ENCODE data around the gene IGFBP4.

The IGFBP4 gene

DNA sequence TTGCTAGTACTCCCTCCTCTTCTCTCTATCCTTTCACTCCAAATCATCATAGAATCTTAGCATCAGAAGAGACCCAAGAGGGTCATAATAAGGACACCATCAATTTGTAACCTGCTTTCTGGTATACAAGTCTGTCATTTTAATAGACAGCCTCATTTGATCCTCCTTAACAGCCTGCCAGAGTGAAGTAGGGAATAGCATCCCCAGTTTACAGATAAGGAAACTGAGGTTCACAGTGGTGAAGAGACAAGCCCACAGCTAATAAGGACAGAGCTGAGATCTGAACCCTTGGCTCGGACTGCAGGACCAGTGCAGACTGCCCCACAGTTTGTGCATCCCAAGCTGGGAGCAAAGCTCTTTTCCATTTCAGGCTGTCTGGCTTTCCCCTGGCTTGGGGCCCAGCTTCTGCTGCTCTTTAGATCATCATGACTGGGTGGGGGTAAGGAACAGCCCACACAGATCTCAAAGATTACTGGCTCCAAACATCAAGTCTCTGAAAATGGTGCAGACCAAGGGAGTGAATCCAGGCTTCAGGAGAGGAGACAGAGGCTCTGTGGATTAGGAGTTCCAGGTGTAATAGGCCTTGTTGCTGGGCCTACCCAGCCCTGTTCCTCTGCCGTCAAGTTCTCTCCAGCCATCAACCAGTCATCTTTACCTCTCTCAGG is 10.3 kb upstream of the IGFBP4 start:
- DNase-seq (ENCODE audit: low read depth) = no peak

DNA sequence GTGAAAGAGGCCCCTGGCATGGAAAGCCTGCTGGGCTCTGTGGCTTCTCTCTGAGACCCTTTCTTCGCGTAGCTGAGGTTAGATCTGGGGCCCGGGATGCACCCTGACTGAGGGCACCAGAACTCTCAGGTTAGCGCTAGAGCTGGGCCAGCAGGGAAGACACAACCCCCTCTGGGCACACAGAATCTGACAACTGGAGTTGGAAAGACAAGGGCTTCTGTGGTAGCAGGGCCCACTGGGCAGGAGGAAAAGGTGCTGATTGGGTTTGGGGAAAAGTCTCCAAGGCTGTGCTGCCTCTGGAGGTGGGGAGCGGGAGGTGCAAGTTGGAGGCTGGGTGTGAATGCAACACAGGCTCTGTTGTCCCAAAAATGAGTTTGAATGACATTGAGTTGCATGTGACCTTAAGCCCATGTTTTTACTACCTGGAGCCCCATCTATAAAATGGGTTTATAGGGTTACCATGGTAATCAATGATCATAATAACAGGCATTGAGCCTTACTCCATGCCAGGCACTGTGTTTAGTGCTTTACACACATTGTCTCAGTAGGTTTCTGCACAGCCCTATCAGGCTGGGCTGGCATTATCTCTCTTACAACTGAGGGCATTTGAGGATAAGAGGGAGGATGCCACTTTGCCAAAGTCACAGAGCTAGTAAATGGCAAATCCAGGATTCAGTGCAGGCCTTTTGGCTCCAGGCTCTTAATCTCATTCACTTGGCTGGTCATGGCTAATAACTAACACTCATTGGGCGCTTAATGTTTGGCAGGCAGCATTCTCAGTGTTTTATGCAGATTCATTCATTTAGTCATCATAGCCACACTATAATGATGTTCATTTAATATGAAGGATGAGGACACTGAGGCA is 9.5 kb upstream of the IGFBP4 start:
- DNase-seq (ENCODE audit: low read depth) = no peak

DNA sequence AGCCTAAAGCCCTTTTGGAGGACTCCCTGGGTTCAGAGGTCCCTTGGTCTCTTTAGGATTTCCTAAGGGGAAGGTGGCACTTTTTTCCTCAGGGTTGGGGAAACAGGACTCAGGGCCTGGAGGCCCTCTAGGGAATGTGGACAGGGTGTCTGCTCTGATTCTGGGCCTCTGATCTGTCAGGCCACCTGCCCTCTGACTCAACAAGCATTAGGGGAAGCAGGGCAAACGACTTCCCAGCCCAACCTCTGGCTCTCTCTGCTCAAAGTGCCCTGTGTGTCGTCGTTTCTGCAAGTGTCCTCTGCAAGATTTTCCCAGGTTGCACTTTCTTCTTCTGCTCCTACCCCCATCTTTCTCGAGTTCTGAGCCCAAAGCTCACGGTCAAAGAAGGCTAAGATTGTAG is 6.6 kb upstream of the IGFBP4 start:
- no peak for DNase-seq (ENCODE audit: low read depth)

DNA sequence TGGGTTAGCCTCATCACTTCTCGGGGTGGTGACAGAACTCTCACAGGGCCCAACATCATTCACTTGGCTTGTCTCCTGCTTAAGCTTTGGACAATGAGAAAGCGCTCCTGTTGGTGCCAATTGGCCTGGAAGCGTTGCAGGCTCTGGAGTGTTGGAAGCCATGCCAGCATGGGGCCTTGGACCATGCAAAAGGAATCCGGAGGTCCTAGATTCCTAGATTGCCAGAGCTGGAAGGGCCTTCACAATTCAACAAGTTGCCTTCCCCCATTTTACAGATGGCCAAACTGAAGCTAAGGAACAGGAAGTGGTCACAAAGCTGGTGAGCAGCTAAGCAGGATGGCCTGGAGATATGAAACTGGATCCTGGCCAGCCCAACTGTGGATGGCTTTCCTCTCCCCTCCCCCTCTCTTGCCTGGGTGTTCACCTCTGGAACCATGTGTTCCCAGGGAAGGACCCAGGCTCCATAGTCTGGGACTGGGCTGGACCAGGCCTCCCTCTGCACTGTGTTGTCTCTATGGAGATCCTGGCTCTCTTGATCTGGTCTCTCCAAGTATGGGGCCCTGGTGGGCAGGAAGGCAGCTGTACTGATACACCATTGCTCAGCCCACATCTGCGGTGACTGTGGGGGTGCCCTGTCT is 6.0 kb upstream of the IGFBP4 start:
- DNase-seq (ENCODE audit: low read depth) = no peak

GRCh38 chr17:40440166-40440565 is 3.1 kb upstream of the IGFBP4 start:
- DNase-seq (ENCODE audit: low read depth) = no peak

GRCh38 chr17:40442392-40443195 is 656 bp upstream of the IGFBP4 start:
- no peak for DNase-seq (ENCODE audit: low read depth)

- DNase-seq (ENCODE audit: low read depth) = no peak
Observed at GRCh38 chr17:40443988-40444899, 994 bp downstream of the IGFBP4 start.

- DNase-seq (ENCODE audit: low read depth) = no peak
Observed at GRCh38 chr17:40445751-40446468, 2.7 kb downstream of the IGFBP4 start.

DNA sequence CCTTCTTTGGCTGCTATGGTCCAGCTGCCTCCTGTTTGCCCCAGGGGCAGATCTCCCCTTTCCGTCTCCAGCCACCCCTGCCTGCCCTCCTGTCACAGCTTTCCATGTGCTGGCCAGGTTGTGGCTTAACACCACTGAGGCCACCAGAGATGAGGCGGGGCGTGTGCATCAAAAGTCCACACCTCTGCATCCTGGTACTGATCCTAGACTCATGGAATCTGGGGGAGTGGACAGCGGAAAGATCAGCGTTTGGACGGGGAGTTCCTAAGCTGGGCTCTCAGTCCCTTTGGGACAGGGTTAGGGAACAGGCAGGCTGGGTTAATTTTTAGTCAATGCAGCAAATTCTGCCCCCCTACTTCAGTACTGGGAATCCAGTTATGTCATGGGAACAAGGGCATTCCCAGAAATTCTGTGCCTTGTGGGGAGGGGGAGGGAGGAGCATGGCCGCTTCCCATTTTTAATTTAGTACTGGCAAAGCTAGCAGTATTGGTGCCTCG is 3.9 kb downstream of the IGFBP4 start:
- DNase-seq (ENCODE audit: low read depth) = no peak

DNA sequence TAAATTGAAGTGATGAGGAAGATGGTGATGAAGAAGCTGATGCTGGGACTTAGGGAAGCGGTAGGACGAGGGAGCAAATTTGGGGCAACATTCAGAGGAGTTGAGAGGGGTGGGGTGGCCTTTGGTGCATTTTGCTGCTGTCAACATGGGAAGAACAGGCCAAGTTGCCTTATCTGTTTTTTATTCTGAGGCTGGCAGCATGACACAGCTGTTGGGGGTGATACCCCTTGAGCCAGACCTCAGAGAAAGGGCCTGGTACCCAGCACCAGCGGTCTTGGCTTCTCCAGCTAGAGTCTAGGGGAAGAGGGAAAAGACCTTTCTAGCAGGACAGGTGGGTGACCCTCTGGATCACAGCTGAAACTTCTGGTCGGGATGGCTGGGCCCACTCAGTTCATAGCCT is 4.6 kb downstream of the IGFBP4 start:
- no peak for DNase-seq (ENCODE audit: low read depth)

DNA sequence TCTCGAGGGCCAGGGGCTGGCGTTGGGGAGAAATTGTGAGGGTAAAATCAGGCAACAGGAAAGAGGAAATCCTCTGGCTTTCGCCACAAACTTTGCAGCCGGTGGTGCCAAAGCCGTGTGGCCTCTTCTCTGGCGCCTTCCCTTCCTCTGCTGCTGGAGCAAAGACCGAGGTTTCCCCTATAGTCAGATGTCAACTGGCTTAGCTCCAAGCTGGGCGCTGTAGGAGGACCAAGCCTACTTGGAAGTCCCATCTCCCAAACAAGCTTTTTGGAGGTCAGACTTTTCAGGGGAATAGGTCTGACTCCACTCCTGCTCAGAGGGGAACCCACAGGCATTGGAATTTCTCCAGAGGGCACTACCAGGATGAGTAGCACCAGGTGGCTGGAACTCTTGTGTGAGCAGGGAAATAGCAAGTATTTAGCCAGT is 5.0 kb downstream of the IGFBP4 start:
- DNase-seq (ENCODE audit: low read depth) = no peak

DNA sequence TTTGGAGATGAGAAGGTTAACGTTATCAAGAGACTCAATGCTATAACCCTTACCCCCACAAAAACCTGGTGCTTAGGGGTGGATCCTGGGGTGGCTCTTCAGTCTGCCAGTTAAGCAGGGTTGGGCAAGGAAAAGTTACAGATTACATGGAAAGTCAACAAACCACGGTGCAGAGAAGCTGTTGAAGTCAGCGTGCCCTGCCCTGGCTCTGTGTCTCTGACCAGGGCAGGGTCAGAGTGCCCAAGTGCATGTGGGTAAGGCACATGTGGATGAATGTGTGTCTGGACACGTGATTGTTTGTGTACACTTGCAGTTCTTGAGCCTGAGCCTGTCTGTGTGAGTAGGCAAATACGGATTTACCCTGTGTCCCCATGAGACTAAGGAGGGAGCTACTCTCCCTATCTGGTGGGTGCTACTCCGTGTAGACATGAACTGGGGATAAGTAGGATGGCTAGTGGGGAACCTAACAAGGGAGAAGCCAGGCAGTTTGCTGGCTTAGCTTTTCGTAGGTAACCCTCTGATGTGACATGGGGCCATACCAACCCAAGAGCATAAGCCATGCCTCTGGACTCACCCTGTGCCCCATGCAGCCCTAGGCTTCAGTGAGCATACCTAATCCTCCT is 5.5 kb downstream of the IGFBP4 start:
- no peak for DNase-seq (ENCODE audit: low read depth)

GRCh38 chr17:40450175-40450574 is 6.9 kb downstream of the IGFBP4 start:
- no peak for DNase-seq (ENCODE audit: low read depth)

GRCh38 chr17:40451420-40451819 is 8.2 kb downstream of the IGFBP4 start:
- no peak for DNase-seq (ENCODE audit: low read depth)

GRCh38 chr17:40452216-40452787 is 9.1 kb downstream of the IGFBP4 start:
- peak; percentile 83 for DNase-seq (ENCODE audit: low read depth)

GRCh38 chr17:40452921-40453378 is 9.7 kb downstream of the IGFBP4 start:
- DNase-seq (ENCODE audit: low read depth) = no peak

DNA sequence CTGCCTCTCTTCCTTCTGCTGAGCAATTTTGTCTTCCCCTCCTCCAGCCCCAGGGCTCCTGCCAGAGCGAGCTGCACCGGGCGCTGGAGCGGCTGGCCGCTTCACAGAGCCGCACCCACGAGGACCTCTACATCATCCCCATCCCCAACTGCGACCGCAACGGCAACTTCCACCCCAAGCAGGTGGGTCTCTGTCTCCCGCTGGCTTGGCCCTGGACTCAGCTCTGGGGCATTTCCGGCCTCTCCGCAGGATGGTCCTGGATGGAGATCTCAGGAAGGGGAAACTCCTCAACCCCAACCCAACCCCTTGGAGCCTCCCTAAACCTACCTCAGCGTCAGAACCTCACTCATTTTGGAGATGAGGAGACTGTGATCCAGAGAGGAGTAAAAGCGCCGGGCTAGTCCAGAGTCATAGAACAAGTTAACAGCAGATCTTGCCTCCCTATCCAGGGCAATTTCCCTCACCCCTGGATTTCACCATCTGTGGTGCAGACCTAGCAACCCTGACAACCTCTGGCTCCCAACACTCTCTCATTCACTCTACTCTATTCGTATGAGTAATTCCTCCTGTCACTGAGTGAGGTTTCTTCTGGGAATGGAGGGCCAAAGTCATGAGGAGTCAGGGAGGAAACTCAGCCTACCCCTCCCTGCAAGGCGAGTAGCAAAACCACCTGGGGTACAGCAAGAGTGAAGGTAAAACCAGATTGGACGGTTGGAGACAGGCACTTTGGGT is 10.8 kb downstream of the IGFBP4 start:
- no peak for DNase-seq (ENCODE audit: low read depth)

- no peak for DNase-seq (ENCODE audit: low read depth)
Observed at GRCh38 chr17:40454613-40454995, 11.4 kb downstream of the IGFBP4 start.

Measured in non-pigmented ciliary epithelial cell (primary cell).